ENCODE measurements around the gene NOD1. TPM values are rescaled to one million over a fixed set of nuclear protein-coding genes. Genes with fewer than 3 reads are reported as not detected.

NOD1 gene
- total RNA-seq, 1 experiment from 2014 or later = 8.1 TPM

- ATAC-seq (no peak), DNase-seq (ENCODE audit: low read depth, low spot score) (no peak)
- in situ Hi-C loops (cut with HindIII; ENCODE audit: low pct_unique_long_range_greater_than_20kb, low sequenced_read_pairs) = no loop called here
Measured at GRCh38 chr7:30524545-30524944, 46.0 kb upstream of the NOD1 start.

GRCh38 chr7:30523466-30523865 lies 44.9 kb upstream of the NOD1 start:
- no peak overlapping the region for H3K4me3 ChIP-seq (ENCODE audit: low read depth in 2 of 2, low read length in 2 of 2)
- in situ Hi-C loops (cut with HindIII; ENCODE audit: low pct_unique_long_range_greater_than_20kb, low sequenced_read_pairs) = no loop called here
- H3K36me3 ChIP-seq (ENCODE audit: control insufficient read depth, insufficient read depth, low read length) = no peaks in the 10 kb centered on the region
- no TSS peak for BruUV-seq (replicated peaks)
- no peaks in the 10 kb centered on the region; the same call in 1 of the 2 replicates for H3K27me3 ChIP-seq (ENCODE audit: control insufficient read depth, insufficient read depth, low read length)
- ChIA-PET CTCF (no interaction called here), POLR2A (no interaction called here)
- H3K9me3 ChIP-seq (ENCODE audit: control insufficient read depth, insufficient read depth, low read depth, low read length) = no peaks in the 10 kb centered on the region
- H3K27ac ChIP-seq (ENCODE audit: low read length) = no peak overlapping the region
- intact Hi-C loops (cut with micrococcal nuclease; ENCODE audit: unreplicated experiment) = no loop called here
- DNase-seq (ENCODE audit: low read depth, low spot score) (no peak), ATAC-seq (no peak)
- TF ChIP-seq CTCF (IDR thresholded peaks at IDR 0.05) (no peak), SIN3A (IDR thresholded peaks at IDR 0.05; ENCODE audit: borderline replicate concordance, insufficient read depth, low read depth, low read length) (no peak), TCF7L2 (IDR thresholded peaks at IDR 0.05; ENCODE audit: low read depth, low read length) (no peak), POLR2AphosphoS5 (IDR thresholded peaks at IDR 0.05; ENCODE audit: low read depth, low read length) (no peak)
- TF ChIP-seq, protein P1, sequence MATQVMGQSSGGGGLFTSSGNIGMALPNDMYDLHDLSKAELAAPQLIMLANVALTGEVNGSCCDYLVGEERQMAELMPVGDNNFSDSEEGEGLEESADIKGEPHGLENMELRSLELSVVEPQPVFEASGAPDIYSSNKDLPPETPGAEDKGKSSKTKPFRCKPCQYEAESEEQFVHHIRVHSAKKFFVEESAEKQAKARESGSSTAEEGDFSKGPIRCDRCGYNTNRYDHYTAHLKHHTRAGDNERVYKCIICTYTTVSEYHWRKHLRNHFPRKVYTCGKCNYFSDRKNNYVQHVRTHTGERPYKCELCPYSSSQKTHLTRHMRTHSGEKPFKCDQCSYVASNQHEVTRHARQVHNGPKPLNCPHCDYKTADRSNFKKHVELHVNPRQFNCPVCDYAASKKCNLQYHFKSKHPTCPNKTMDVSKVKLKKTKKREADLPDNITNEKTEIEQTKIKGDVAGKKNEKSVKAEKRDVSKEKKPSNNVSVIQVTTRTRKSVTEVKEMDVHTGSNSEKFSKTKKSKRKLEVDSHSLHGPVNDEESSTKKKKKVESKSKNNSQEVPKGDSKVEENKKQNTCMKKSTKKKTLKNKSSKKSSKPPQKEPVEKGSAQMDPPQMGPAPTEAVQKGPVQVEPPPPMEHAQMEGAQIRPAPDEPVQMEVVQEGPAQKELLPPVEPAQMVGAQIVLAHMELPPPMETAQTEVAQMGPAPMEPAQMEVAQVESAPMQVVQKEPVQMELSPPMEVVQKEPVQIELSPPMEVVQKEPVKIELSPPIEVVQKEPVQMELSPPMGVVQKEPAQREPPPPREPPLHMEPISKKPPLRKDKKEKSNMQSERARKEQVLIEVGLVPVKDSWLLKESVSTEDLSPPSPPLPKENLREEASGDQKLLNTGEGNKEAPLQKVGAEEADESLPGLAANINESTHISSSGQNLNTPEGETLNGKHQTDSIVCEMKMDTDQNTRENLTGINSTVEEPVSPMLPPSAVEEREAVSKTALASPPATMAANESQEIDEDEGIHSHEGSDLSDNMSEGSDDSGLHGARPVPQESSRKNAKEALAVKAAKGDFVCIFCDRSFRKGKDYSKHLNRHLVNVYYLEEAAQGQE (IDR thresholded peaks at IDR 0.05; ENCODE audit: insufficient read depth in 1 of 2, low read depth in 2 of 2, low read length in 1 of 2) = no peak
- no peaks in the 10 kb centered on the region for H3K4me1 ChIP-seq (ENCODE audit: control insufficient read depth, insufficient read depth, low read length)

More at GRCh38 chr7:30524545-30524944, 46.0 kb upstream of the NOD1 start:
- H3K27me3 ChIP-seq (ENCODE audit: control insufficient read depth, insufficient read depth, low read length) = no peaks in the 10 kb centered on the region; the same call in 1 of the 2 replicates
- H3K4me1 ChIP-seq (ENCODE audit: control insufficient read depth, insufficient read depth, low read length) = no peaks in the 10 kb centered on the region
- H3K9me3 ChIP-seq (ENCODE audit: control insufficient read depth, insufficient read depth, low read depth, low read length) = no peaks in the 10 kb centered on the region
- intact Hi-C loops (cut with micrococcal nuclease; ENCODE audit: unreplicated experiment) = no loop called here
- TF ChIP-seq SIN3A (IDR thresholded peaks at IDR 0.05; ENCODE audit: borderline replicate concordance, insufficient read depth, low read depth, low read length) (no peak), CTCF (IDR thresholded peaks at IDR 0.05) (no peak), TCF7L2 (IDR thresholded peaks at IDR 0.05; ENCODE audit: low read depth, low read length) (no peak), POLR2AphosphoS5 (IDR thresholded peaks at IDR 0.05; ENCODE audit: low read depth, low read length) (no peak)
- TF ChIP-seq, protein P1 (IDR thresholded peaks at IDR 0.05; ENCODE audit: insufficient read depth in 1 of 2, low read depth in 2 of 2, low read length in 1 of 2) = no peak
- H3K27ac ChIP-seq (ENCODE audit: low read length) = no peak overlapping the region
- H3K4me3 ChIP-seq (ENCODE audit: low read depth in 2 of 2, low read length in 2 of 2) = no peak overlapping the region
- ChIA-PET CTCF (no interaction called here), POLR2A (interaction anchor here (0.6 kb wide), 1 partner anchor 436 kb away, joined by 3 read pairs; no protein-coding TSS in a partner anchor)
- BruUV-seq (replicated peaks) = no TSS peak
- no peaks in the 10 kb centered on the region for H3K36me3 ChIP-seq (ENCODE audit: control insufficient read depth, insufficient read depth, low read length)
